ENCODE measurements around the gene QRICH1. TPM values are rescaled to one million over a fixed set of nuclear protein-coding genes. Genes with fewer than 3 reads are reported as not detected.

QRICH1 gene
- total and polyA plus RNA-seq, 2 of the 13 experiments (the other 11 are each of a cell fraction or from before 2014, with no cell fraction given), result 52.6 to 102 TPM

DNA sequence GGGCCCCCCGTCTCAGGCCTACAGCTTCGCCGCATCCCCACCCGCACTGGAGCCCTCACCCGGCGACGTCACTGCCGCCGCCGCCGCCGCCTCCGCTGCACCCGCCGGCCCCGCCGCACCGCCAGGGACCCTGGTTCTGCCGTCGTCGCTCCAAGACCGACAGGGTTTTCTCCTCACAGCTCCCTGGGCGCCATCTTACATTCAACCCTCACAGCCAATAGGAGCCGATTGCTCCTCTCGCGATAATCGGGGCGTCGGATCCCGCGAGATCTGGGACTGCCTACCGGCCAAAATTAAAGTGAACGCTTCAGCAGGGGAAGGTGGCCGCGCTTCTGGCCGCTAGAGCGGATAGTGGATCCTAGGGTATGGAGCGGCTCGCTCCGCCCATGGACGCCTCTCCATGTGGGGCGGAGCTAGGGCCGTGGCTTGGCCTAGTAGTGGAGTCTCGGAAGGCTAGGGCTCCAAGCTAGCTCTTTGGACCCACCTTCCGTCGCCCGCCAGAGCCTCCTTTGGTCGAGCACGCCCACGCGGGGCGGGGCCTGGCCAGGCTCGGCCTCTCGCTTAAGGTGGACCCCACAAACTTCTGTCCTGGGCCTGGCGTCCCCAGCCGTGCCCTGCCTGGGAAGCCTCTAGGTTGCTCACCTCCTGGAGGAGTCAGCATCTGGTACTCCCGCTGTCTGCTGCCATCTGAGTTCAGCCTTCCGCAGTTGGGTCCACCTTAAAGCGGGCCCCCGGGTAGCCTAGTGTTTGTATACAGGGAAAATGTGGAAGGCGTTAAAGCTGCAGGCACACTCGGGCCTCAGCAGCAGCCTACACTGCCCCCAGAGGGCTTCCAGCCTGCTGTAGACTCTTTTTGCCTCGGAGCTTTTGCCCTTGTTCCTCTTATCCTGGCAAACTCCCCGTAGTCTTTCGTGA is at the start of gene QRICH1 (continued):
- TF ChIP-seq, protein P1, sequence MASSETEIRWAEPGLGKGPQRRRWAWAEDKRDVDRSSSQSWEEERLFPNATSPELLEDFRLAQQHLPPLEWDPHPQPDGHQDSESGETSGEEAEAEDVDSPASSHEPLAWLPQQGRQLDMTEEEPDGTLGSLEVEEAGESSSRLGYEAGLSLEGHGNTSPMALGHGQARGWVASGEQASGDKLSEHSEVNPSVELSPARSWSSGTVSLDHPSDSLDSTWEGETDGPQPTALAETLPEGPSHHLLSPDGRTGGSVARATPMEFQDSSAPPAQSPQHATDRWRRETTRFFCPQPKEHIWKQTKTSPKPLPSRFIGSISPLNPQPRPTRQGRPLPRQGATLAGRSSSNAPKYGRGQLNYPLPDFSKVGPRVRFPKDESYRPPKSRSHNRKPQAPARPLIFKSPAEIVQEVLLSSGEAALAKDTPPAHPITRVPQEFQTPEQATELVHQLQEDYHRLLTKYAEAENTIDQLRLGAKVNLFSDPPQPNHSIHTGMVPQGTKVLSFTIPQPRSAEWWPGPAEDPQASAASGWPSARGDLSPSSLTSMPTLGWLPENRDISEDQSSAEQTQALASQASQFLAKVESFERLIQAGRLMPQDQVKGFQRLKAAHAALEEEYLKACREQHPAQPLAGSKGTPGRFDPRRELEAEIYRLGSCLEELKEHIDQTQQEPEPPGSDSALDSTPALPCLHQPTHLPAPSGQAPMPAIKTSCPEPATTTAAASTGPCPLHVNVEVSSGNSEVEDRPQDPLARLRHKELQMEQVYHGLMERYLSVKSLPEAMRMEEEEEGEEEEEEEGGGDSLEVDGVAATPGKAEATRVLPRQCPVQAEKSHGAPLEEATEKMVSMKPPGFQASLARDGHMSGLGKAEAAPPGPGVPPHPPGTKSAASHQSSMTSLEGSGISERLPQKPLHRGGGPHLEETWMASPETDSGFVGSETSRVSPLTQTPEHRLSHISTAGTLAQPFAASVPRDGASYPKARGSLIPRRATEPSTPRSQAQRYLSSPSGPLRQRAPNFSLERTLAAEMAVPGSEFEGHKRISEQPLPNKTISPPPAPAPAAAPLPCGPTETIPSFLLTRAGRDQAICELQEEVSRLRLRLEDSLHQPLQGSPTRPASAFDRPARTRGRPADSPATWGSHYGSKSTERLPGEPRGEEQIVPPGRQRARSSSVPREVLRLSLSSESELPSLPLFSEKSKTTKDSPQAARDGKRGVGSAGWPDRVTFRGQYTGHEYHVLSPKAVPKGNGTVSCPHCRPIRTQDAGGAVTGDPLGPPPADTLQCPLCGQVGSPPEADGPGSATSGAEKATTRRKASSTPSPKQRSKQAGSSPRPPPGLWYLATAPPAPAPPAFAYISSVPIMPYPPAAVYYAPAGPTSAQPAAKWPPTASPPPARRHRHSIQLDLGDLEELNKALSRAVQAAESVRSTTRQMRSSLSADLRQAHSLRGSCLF (CRISPR knock-in tag; IDR thresholded peaks at IDR 0.05; ENCODE audit: borderline replicate concordance), result no peak
- TF ChIP-seq ZNF431 (CRISPR knock-in tag; IDR thresholded peaks at IDR 0.05; ENCODE audit: borderline replicate concordance, low read depth) (no peak; the same call in 1 of the 2 replicates), HNF4G (IDR thresholded peaks at IDR 0.05; ENCODE audit: borderline replicate concordance, low read depth, low read length) (peak; percentile 9; the same call in 1 of the 2 replicates), HNF4G (CRISPR knock-in tag; IDR thresholded peaks at IDR 0.05; ENCODE audit: borderline replicate concordance, low read depth) (no peak; the same call in 1 of the 2 replicates), ZSCAN22 (CRISPR knock-in tag; IDR thresholded peaks at IDR 0.05) (0 out of 2 replicates have a peak, but pooled peaks have one; percentile 31), REXO4 (CRISPR knock-in tag; IDR thresholded peaks at IDR 0.05; ENCODE audit: borderline replicate concordance) (no peak), ELF1 (CRISPR knock-in tag; IDR thresholded peaks at IDR 0.05) (no peak; the same call in 1 of the 2 replicates), NAIF1 (CRISPR knock-in tag; IDR thresholded peaks at IDR 0.05; ENCODE audit: borderline replicate concordance) (0 out of 2 replicates have a peak, but pooled peaks have one; percentile 60), SNAI1 (CRISPR knock-in tag; IDR thresholded peaks at IDR 0.05; ENCODE audit: borderline replicate concordance) (peak; percentile 47), MTA1 (CRISPR knock-in tag; IDR thresholded peaks at IDR 0.05; ENCODE audit: borderline replicate concordance) (no peak), ZNF616 (CRISPR knock-in tag; IDR thresholded peaks at IDR 0.05; ENCODE audit: low read depth) (peak; percentile 37), NFATC3 (CRISPR knock-in tag; IDR thresholded peaks at IDR 0.05) (peak; percentile 68; the same call in 1 of the 2 replicates), ZNF768 (CRISPR knock-in tag; IDR thresholded peaks at IDR 0.05) (0 out of 2 replicates have a peak, but pooled peaks have one; percentile 17), CC2D1A (CRISPR knock-in tag; IDR thresholded peaks at IDR 0.05) (no peak), HNRNPLL (IDR thresholded peaks at IDR 0.05; ENCODE audit: low read depth, low read length, poor library complexity, severe bottlenecking) (peak; percentile 73)
- TF ChIP-seq, protein P2, sequence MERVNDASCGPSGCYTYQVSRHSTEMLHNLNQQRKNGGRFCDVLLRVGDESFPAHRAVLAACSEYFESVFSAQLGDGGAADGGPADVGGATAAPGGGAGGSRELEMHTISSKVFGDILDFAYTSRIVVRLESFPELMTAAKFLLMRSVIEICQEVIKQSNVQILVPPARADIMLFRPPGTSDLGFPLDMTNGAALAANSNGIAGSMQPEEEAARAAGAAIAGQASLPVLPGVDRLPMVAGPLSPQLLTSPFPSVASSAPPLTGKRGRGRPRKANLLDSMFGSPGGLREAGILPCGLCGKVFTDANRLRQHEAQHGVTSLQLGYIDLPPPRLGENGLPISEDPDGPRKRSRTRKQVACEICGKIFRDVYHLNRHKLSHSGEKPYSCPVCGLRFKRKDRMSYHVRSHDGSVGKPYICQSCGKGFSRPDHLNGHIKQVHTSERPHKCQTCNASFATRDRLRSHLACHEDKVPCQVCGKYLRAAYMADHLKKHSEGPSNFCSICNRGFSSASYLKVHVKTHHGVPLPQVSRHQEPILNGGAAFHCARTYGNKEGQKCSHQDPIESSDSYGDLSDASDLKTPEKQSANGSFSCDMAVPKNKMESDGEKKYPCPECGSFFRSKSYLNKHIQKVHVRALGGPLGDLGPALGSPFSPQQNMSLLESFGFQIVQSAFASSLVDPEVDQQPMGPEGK (CRISPR knock-in tag; IDR thresholded peaks at IDR 0.05), result peak; percentile 67; the same call in 1 of the 2 replicates
- TF ChIP-seq, protein P3, sequence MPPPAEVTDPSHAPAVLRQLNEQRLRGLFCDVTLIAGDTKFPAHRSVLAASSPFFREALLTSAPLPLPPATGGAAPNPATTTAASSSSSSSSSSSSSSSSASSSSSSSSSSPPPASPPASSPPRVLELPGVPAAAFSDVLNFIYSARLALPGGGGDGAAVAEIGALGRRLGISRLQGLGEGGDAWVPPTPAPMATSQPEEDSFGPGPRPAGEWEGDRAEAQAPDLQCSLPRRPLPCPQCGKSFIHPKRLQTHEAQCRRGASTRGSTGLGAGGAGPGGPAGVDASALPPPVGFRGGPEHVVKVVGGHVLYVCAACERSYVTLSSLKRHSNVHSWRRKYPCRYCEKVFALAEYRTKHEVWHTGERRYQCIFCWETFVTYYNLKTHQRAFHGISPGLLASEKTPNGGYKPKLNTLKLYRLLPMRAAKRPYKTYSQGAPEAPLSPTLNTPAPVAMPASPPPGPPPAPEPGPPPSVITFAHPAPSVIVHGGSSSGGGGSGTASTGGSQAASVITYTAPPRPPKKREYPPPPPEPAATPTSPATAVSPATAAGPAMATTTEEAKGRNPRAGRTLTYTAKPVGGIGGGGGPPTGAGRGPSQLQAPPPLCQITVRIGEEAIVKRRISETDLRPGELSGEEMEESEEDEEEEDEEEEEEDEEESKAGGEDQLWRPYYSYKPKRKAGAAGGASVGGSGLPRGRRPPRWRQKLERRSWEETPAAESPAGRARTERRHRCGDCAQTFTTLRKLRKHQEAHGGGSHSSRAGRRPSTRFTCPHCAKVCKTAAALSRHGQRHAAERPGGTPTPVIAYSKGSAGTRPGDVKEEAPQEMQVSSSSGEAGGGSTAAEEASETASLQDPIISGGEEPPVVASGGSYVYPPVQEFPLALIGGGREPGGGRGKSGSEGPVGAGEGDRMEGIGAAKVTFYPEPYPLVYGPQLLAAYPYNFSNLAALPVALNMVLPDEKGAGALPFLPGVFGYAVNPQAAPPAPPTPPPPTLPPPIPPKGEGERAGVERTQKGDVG (CRISPR knock-in tag; IDR thresholded peaks at IDR 0.05; ENCODE audit: borderline replicate concordance), result no peak; the same call in 1 of the 2 replicates

Measured in HepG2 (cell line).